Middle frontal gyrus (tissue), 1 donor: ENCODE measurements around the gene SORBS1.
A peak's percentile ranks its signal among the peaks of the same experiment; 100 is the strongest.

Source experiments
- DNase-seq: peaks from one replicate; pipeline ENCODE4 v3.0.0-alpha.2; 2015; ENCODE audit warnings: low spot score; ENCODE audit errors: extremely low spot score

The SORBS1 gene

GRCh38 chr10:95392681-95393164 is 168.4 kb downstream of the SORBS1 start:
- DNase-seq: no peak

DNA sequence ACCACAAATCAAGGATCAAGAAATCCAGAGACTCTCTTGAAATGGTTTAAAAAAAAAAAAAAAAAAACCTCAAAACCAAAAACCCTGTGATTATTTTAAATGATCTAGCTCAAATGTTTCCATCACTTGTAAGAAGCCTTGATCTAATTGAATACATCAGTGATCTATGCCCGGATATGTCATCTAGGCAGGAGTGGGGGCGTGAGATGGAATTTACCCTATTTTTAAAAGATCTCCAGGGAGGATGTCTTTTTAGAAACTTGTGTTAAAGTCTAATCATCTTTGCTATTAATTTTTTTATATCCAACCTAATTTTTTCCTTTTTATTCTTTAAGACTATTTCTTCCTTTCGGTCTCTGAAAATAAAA is 169.0 kb downstream of the SORBS1 start:
- DNase-seq: no peak

DNA sequence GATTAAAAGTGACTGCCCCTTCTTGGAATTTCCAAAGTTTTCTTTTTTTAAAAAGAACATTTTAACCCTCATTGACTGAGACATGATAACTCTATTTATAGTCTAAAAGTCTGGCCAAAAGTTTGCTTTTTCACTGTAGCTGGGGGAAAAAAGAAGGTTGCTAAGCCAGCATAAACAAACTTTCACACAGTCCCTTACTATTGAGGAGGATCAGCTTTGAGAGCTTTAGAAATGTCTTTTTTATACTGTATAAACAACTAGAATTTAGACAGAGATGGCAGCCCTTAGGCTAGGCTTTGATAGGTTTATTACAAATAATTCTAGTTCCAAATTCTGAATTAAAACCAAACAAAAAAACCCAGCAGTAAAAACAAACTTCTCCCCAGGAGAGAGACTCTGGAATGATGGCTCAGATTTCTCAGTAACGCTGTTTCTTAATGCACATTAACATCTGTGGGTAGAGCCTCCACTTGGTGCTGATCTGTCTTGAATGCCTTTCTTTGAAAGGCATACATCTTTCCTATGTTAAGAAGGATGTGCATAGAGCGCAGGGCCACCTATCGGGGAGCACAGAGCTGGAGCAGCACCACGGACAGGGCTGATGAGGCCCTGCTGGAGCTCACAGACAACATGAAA is 169.5 kb downstream of the SORBS1 start:
- no peak for DNase-seq

GRCh38 chr10:95391164-95391563 is 170.0 kb downstream of the SORBS1 start:
- DNase-seq: no peak

GRCh38 chr10:95389982-95390381 is 171.2 kb downstream of the SORBS1 start:
- no peak for DNase-seq

DNA sequence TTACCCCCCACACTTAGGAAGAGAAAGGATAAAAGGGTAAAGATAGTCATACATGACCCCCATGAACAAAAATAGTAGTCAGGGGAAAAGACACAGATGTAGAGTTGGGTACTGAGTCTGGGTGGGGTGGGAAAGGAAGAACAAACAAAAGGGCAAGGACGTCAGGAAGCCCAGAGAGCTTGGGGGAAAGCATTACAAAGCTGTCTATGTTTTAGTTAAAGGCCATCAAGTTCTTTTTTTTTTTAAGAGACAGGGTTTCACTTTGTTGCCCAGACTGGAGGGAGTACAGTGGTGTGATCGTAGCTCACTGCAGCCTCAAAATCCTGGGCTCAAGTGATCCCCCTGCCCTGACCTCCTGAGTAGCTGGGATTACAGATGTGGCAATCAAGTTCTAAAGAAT is 172.0 kb downstream of the SORBS1 start:
- no peak for DNase-seq

- no peak for DNase-seq
These were observed 172.6 kb downstream of the SORBS1 start for GRCh38 chr10:95388539-95388938.

DNA sequence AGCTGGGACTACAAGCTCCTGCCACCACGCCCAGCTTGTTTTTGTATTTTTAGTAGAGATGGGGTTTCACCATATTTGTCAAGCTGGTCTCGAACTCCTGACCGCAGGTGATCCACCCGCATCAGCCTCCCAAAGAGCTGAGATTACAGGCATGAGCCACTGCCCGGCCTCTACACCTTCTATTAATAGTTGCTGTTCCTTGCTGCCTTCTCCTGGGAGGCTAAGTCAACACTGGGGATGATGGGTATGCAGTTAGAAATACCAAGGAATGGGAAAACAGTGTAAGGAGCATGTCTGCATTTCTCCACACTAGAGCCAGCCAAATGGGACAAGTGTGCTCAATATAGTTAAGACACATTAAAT is 173.1 kb downstream of the SORBS1 start:
- no peak for DNase-seq

DNA sequence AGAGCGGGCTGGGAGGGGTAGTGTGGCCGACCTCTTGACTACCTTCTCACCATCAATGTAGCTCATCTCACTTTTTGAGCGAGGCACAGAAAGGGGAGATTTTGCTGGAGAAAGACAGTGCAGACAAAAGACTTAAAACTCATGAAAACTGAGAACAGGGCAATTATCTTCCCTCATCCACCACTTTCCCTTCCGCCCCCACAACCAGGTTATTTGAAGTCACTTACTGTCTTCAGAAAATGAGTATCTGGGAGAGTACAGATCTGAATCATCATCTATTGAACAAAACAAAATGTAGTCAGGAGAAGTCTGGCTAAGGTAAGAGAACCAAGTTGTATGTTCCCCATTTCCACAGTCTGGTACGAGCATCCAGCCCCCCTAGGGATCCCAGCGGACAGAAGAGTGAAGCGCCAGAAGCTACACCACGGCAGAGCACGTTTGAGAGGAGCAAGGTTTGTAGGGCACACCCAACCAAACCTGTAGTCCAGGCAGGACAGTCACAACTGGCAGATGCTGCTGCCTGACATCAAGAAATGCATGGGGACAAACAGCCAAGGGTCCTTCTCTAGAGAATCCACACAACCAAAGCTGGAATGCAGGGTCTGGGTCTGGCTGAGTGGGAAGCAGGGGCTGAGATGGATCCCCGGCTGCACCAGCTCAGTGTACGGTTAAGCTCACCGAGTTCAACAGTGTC is 177.0 kb downstream of the SORBS1 start:
- DNase-seq: no peak

DNA sequence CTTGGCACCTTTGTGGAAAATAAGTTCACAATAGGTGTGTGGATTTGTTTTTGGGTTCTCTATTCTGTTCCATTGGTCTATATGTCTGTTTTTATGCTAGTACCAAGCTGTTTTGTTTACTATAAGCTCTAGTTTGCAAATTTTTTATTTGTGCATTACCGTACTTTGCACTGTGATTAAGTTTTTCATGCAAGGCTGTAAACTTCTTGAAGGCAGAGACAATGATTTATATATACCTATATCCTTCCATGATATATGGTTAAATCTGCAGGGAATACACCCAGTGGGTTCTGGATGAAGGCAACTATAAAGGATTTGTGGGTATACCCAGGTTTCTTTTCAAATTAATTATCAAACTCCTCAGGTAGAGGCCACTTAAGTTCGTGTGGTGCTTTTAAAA is 178.6 kb downstream of the SORBS1 start:
- no peak for DNase-seq

DNA sequence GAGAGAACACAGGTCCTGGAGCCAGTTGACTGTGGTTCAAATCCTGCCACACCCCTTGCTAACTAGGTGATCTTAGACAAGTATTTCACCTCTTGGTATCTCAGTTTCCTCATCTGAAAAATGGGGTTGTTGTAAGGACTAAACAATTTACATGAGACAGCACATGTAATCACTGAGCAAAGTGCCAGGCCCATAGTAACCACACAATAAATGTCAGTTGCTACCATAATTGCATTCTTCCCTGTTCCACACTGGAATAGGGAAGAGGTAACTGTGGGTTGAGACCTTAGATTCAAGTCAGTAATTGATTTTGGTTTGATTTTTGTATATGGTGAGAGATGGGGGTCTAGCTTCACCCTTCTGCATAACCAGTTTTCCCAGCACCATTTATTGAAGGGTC is 179.0 kb downstream of the SORBS1 start:
- no peak for DNase-seq

DNA sequence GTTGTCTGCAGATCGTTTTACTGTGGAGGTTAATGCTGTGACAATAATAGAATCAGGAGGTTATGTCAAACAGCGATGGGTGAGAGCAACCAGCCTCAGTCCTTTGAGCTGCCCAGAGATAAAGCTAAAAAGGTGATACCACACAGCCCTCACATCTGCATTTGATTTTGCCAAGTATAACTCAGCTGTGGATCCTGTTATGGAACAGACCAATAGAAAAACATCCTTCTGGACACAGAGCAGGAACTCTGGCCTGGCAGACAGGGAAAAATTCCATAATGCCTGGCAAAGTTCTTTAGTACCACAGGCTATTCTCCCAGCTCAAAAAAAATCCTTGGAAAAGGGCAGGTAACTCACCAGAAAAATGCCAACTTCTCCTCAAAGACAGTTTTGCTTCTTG is 183.2 kb downstream of the SORBS1 start:
- no peak for DNase-seq

- DNase-seq: no peak
These were observed 185.8 kb downstream of the SORBS1 start for GRCh38 chr10:95375418-95375817.

- DNase-seq: peak; percentile 75
These were observed 186.5 kb downstream of the SORBS1 start for GRCh38 chr10:95374597-95375209.

- DNase-seq: no peak
These were observed 187.5 kb downstream of the SORBS1 start for GRCh38 chr10:95373660-95374059.

- DNase-seq: no peak
These were observed 196.8 kb downstream of the SORBS1 start for GRCh38 chr10:95364342-95364741.

DNA sequence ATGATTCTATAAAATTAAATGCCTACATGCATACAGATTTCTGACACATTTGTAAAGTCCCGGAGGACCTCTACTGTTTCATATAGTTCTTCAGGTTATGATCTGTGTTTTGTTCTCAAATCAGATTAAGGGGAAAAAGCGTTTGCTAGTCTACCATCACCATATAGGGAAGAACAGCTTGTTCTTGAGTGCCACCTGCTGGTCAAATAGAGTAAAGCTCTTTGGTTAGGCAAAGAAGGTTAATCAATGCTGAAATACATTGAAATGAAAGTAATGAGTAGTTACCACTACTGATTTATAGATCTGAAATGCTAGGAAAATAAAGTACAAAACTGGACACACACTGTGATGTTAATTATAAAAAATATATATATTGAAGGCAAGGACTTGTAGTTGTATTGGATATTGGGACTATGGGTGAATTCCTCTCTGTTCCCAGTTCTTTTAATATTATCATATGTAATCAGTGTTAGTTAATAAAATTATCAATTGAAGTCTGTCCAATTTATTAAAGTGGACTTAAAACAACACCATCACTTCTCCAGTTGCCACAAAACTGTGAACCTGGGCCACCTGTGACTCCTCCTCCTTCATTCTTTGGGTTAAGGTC is 197.8 kb downstream of the SORBS1 start:
- DNase-seq: peak; percentile 55

DNA sequence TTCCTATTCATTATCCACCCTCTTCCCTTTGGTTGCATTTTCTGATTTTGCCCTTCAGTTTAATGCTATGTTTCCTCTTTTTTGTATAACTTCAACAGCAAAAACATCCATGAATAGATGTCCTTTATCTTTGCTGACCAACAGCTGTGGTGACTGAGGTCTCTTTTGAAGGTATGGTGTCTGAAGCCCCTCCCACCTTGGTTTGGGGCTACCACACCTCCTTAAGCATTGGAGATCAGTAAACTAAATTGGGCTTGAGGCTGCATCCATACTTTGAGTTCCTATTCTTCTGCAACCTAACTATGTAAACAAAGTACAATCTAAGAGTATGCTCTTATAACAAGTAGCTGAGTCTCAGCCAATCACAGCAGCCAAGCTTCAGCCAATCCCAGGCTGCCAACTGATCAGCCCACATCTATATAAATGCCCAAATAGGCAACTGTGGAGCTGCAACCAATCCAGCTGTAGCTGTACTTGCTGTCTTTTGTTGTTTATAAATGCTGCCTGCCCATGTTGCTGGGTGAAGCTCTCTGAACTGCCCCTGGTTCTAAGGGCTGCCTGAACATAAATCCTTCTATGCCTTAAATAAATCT is 201.0 kb downstream of the SORBS1 start:
- DNase-seq: no peak

- no peak for DNase-seq
These were observed 201.7 kb downstream of the SORBS1 start for GRCh38 chr10:95359466-95359865.

DNA sequence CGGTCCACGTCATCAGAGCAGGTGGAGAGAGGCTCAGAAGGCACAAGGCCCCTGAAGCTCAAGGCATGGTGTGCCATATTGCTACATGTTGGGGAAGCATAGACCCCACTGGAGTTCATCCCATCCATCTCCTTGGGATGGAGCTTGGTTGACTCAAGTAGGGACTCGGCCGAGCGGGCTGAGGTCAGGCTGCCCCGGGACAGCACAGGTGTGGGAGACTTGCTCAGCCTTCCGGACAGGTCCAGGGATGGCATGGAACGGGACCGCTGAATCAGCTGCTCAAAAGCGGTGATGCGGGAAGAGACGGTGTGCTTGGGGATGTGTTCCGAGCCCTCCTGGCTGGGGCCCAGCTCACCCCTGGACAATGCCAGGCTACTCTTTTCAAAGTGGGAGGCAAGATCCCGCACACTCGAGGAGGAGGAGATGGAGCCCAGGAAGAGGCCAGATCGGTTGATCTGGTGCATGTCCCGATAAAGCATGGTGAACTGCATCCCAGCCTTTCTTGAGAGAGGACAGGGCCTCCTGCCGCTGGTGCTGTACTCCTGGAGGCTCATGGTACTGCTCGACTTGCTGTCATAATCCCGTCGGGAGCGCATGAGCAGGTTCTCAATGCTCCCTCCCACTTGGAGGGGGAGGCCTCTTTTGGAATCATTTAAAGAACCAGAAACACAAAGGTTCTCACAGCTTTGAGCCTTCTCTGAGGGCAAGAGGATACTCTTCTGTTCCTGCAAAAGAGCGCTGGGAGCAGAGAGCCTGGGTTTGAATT is 204.8 kb downstream of the SORBS1 start:
- no peak for DNase-seq

DNA sequence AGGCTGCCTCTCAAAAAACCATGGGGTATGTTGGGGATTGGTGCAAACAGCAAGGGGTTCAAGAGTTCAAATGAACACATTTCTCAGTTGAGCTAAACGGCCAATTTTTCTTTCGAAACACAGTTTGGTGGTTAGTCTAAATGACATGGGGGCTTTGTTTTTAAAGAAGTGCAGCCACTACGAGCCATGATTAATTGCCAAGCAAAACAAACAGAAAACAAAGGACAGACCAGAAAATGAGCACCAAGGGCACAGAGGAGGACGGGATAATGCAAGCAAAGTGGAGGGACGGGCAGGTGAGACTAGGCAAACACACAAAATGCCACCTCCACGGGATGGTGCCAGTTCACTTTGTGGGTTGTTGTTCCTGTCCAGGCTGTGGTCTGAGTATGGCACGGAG is 205.9 kb downstream of the SORBS1 start:
- DNase-seq: no peak
